HEK293T (cell line): ENCODE results near the gene DYNC2LI1.

ENCODE experiments used
- CTCF ChIA-PET: fragments of 350-600 bp; formaldehyde crosslinking; extraction: SDS; loops from one replicate; lab custom pipeline; 2021; ENCODE audit warnings: antibody characterized with exemption, inconsistent platforms; lab: Yijun Ruan, JAX
- POLR2A ChIA-PET: fragments of 350-600 bp; formaldehyde crosslinking; extraction: SDS; loops from one replicate; lab custom pipeline; 2020; ENCODE audit warnings: antibody characterized with exemption, inconsistent platforms; lab: Yijun Ruan, JAX
- DNase-seq: peaks from one replicate; pipeline ENCODE4 v3.0.0; 2012; ENCODE audit warnings: mixed read lengths; ENCODE audit errors: extremely low spot score
- ARNT ChIP-seq: fragments of 450-650 bp; IDR thresholded peaks from 2 replicates; pipeline ENCODE4 v1.6.1; 2017; ENCODE audit warnings: mild to moderate bottlenecking
- BHLHE40 ChIP-seq: fragments of 450-650 bp; IDR thresholded peaks from 2 replicates; pipeline ENCODE4 v1.6.1; 2016; ENCODE audit warnings: mild to moderate bottlenecking, moderate library complexity, borderline replicate concordance
- CTBP1 ChIP-seq: fragments of 450-650 bp; IDR thresholded peaks from 2 replicates; pipeline ENCODE4 v1.6.1; 2016; ENCODE audit warnings: borderline replicate concordance
- ELF4 ChIP-seq: fragments of 450-650 bp; IDR thresholded peaks from 2 replicates; pipeline ENCODE4 v1.6.1; 2017; ENCODE audit warnings: antibody characterized with exemption
- FOXA1 ChIP-seq: fragments of 450-650 bp; IDR thresholded peaks from 2 replicates; pipeline ENCODE4 v1.6.1; 2016; ENCODE audit warnings: mild to moderate bottlenecking
- FOXK2 ChIP-seq: fragments of 450-650 bp; IDR thresholded peaks from 2 replicates; pipeline ENCODE4 v1.6.1; 2016; ENCODE audit warnings: mild to moderate bottlenecking
- FOXM1 ChIP-seq: fragments of 450-650 bp; IDR thresholded peaks from 2 replicates; pipeline ENCODE4 v1.6.1; 2017; ENCODE audit warnings: mild to moderate bottlenecking, borderline replicate concordance
- HDGF ChIP-seq: fragments of 450-650 bp; IDR thresholded peaks from 2 replicates; pipeline ENCODE4 v1.6.1; 2017; ENCODE audit warnings: antibody characterized with exemption, borderline replicate concordance
- L3MBTL2 ChIP-seq: fragments of 450-650 bp; conservative IDR thresholded peaks from 2 replicates; pipeline ENCODE4 v1.6.1; 2016; ENCODE audit warnings: mild to moderate bottlenecking
- LEF1 ChIP-seq: fragments of 450-650 bp; IDR thresholded peaks from 2 replicates; pipeline ENCODE4 v1.6.1; 2017; ENCODE audit warnings: mild to moderate bottlenecking, borderline replicate concordance
- NFRKB ChIP-seq: fragments of 450-650 bp; IDR thresholded peaks from 2 replicates; pipeline ENCODE4 v1.6.1; 2016; ENCODE audit warnings: mild to moderate bottlenecking, moderate library complexity
- PKNOX1 ChIP-seq: fragments of 450-650 bp; IDR thresholded peaks from 2 replicates; pipeline ENCODE4 v1.6.1; 2016
- SP1 ChIP-seq: fragments of 450-650 bp; IDR thresholded peaks from 2 replicates; pipeline ENCODE4 v1.6.1; 2017
- SUZ12 ChIP-seq: fragments of 450-650 bp; IDR thresholded peaks from 2 replicates; pipeline ENCODE4 v1.6.1; 2016; ENCODE audit warnings: mild to moderate bottlenecking
- TARDBP ChIP-seq: fragments of 450-650 bp; IDR thresholded peaks from 2 replicates; pipeline ENCODE4 v1.6.1; 2016
- ZNF384 ChIP-seq: fragments of 450-650 bp; IDR thresholded peaks from 2 replicates; pipeline ENCODE4 v1.6.1; 2016

Gene DYNC2LI1

DNA sequence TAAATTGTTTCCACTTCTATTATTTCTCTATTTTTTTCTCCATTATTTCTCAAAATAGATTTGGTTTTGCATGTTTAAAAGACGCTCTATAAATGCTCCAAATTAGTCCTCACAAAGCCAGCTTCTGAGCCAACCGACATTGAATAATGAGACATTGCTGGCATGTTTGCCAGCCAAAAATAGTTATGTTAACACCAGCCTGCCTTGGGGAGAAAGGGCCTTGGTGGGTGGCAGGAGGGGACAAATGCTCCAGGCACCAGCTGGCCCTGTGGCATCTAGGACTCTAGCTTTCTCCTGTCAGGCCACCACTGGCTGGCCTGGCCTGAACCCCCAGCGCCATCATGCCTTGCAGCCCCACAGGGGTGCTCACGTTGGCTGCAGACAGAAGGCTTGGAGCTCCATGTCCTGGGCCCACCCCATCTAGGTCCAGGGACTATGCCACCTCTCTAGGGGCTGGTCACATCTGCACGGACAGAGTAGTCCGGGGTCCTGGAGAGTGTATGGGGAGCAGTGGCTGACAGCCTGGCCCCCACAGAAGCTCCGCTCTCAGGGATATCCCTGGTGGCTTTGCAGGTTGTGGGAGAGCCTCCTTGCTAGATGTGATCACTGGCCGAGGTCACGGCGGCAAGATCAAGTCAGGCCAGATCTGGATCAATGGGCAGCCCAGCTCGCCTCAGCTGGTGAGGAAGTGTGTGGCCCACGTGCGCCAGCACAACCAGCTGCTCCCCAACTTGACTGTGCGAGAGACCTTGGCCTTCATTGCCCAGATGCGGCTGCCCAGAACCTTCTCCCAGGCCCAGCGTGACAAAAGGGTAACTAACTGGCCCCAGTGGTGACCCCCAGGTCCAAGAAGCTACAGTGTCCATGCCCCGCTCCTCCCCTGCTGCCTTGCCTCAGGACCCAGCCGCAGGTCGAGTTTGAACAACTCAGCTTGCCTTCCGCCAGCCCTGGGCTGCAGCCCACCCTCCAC lies 77.5 kb downstream of the DYNC2LI1 start:
- CTCF ChIA-PET, result interaction anchor here (0.7 to 1.3 kb wide), 2 partner anchors 246 to 290 kb away, joined by 3 read pairs; no protein-coding TSS in a partner anchor
- DNase-seq, result peak; percentile 3
- TF ChIP-seq HDGF (no peak), SP1 (no peak), CTBP1 (no peak), BHLHE40 (no peak), FOXK2 (no peak), L3MBTL2 (no peak), PKNOX1 (no peak), FOXM1 (no peak), ZNF384 (no peak), LEF1 (no peak), NFRKB (no peak), TARDBP (no peak), SUZ12 (no peak)

GRCh38 chr2:43852196-43852730 lies 78.4 kb downstream of the DYNC2LI1 start:
- ChIA-PET CTCF (no interaction called here), POLR2A (no interaction called here)
- TF ChIP-seq BHLHE40 (no peak), TARDBP (no peak), FOXA1 (no peak), CTBP1 (no peak), NFRKB (no peak), SUZ12 (no peak), ELF4 (no peak), FOXM1 (no peak), HDGF (no peak), FOXK2 (no peak), PKNOX1 (no peak)
- DNase-seq, result peak; percentile 1

More for the DNA sequence above, 77.5 kb downstream of the DYNC2LI1 start:
- POLR2A ChIA-PET, result no interaction called here

DNA sequence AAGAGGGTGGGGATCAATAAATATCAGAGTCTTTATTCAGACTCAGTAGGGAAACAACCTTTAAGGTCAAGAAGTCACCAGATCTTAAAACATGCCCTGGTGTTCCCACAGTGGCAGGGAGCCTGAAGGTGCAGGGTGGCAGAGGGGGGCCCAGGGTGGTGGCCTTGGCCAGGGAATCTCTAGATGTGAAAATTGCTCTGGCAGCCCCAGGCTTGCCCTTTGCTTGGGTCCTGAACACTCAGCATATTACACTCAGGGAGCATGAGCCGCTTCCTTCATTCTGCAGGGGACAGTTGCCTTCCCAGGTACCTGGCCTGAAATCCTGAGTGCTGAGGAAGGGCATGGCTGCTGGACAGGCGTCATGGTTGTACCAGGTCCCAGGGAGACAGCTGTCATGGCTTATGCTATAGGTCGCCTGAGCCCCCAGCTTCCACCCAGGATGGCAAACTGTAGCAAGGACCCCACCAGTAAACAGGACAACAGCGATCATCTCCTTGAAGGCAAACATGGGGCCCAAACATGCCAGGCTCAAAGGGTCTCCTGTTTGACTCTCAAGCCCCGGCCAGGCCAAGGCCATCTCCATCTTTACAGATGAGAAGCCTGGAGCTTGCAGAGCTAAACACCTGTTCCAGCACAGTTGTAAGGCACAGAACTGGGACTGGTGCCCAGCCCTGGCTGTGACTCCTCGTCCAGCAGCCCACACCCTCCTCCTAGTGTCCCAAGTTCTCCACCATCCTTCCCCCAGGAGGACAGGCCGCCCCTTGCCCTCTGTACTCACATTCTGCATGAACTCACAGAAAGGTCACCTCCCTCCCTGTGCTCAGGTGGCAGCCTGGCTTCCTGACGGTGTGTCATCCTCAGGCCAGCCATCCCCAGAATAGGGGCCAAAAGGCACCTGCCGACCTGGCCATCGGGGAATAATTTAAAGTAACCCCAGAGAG lies 79.6 kb downstream of the DYNC2LI1 start:
- peak; percentile 2 for DNase-seq
- CTCF ChIA-PET, result interaction anchor here (0.6 kb wide), 1 partner anchor 81 kb away, joined by 5 read pairs; no protein-coding TSS in a partner anchor
- POLR2A ChIA-PET, result no interaction called here
- TF ChIP-seq FOXA1 (no peak), CTBP1 (no peak), LEF1 (no peak), BHLHE40 (no peak), PKNOX1 (no peak)

- no peak for TF ChIP-seq PKNOX1
- TF ChIP-seq LEF1, result no peak
- no peak for TF ChIP-seq TARDBP
- no peak for TF ChIP-seq SUZ12
- no peak for TF ChIP-seq BHLHE40
- TF ChIP-seq HDGF, result no peak
- no peak for TF ChIP-seq ELF4
- TF ChIP-seq FOXA1, result no peak
- TF ChIP-seq FOXM1, result no peak
- no peak for TF ChIP-seq FOXK2
- TF ChIP-seq ZNF384, result no peak
- TF ChIP-seq L3MBTL2, result no peak
- TF ChIP-seq SP1, result no peak
- no peak for TF ChIP-seq NFRKB
- TF ChIP-seq ARNT, result no peak
- POLR2A ChIA-PET, result no interaction called here
- CTCF ChIA-PET, result interaction anchor here (0.6 kb wide), 1 partner anchor 79 kb away, joined by 5 read pairs; no protein-coding TSS in a partner anchor
- no peak for DNase-seq
Observed at GRCh38 chr2:43854671-43855070, 80.8 kb downstream of the DYNC2LI1 start.

DNA sequence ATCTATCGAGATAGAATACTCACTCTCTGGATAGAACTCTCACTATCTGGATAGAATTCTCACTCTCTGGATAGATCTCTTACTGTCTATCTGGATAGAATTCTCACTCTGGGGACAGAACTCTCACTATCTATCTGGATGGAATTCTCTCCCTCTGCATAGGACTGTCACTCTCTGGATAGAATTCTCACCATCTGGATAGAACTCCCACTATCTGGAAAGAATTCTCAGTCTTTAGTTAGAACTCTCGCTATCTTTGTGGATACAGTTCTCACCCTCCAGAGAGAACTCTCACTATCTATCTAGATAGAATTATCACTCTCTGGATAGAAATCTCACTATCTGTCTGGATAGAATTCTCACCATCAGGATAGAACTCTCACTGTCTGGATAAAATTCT lies 81.5 kb downstream of the DYNC2LI1 start:
- TF ChIP-seq CTBP1 (no peak), LEF1 (no peak), SP1 (no peak), FOXK2 (no peak), BHLHE40 (no peak), TARDBP (no peak), ZNF384 (no peak), HDGF (no peak), NFRKB (no peak), L3MBTL2 (no peak), ARNT (no peak), PKNOX1 (no peak), FOXM1 (no peak), ELF4 (no peak), SUZ12 (no peak)
- ChIA-PET POLR2A (no interaction called here), CTCF (no interaction called here)
- no peak for DNase-seq
